K562 (cell line): Measurements from ENCODE around the gene ZNF358. TPM values are rescaled to one million over a fixed set of nuclear protein-coding genes. Genes with fewer than 3 reads are reported as not detected.

Experiments
- L3MBTL2 ChIP-seq: fragments of 450-650 bp; IDR thresholded peaks from 2 replicates; pipeline ENCODE4 v1.6.1; 2016; ENCODE audit warnings: mild to moderate bottlenecking, moderate library complexity
- ZNF75A ChIP-seq: fragments of 450-650 bp; formaldehyde crosslinking; IDR thresholded peaks from 2 replicates; pipeline ENCODE4 v1.4.0; 2020; ENCODE audit warnings: mild to moderate bottlenecking
- polyA plus RNA-seq, 8 experiments: library from polyadenylated mRNA; depleted of rRNA in 4 of 8; stranded (reverse) in 5 of 8; unstranded in 3 of 8; fragments of >200 nt; fragmentation: Nextera tagmentation in 2 of 8; fragmentation: Illumina TruSeq in 1 of 8; extraction: Ambion mirVana in 2 of 8; extraction: Trizol in 1 of 8; gene quantifications; 2 replicates each; pipeline versions ENCODE4 v1.2.1 to v1.2.3, GENCODE V29; 2011 to 2014; ENCODE audit warnings: inconsistent platforms in 1 of 8, missing spikeins in 1 of 8
- total RNA-seq, 7 experiments: library from RNA; depleted of rRNA in 6 of 7; stranded (reverse); fragments of >200 nt in 6 of 7; fragmentation: Illumina TruSeq in 2 of 7; extraction: Trizol in 2 of 7; gene quantifications; 2 replicates each; pipeline versions ENCODE4 v1.2.1 to v1.2.3, GENCODE V29; 2011 to 2021; ENCODE audit warnings: low replicate concordance in 1 of 7
- TF ChIP-seq, protein P1 (sequence below), 2 experiments: fragments of 450-650 bp; formaldehyde crosslinking in 1 of 2; IDR thresholded peaks; 2 replicates each; pipeline versions ENCODE4 v1.4.0 to v1.6.1; 2014 to 2020; ENCODE audit warnings: mild to moderate bottlenecking in 2 of 2, borderline replicate concordance in 1 of 2, low read depth in 1 of 2
- TF ChIP-seq, protein P2 (sequence below), 2 experiments: fragments of 450-650 bp in 1 of 2; sonication (generic) in 1 of 2; formaldehyde crosslinking in 1 of 2; IDR thresholded peaks in 1 of 2; conservative IDR thresholded peaks in 1 of 2; 2 replicates each; pipeline versions ENCODE4 v1.6.1 to v1.8.1; 2016 to 2023; ENCODE audit warnings: mild to moderate bottlenecking in 2 of 2, moderate library complexity in 2 of 2, inconsistent platforms in 1 of 2, missing genetic modification reagents in 1 of 2
- TF ChIP-seq, protein P3 (sequence below): fragments of 250-450 bp; sonication (Bioruptor Pico); IDR thresholded peaks from 2 replicates; pipeline ENCODE4 v1.8.0; 2021; ENCODE audit warnings: moderate library complexity, mild to moderate bottlenecking, inconsistent platforms
- TF ChIP-seq, protein P4 (sequence below): sonication (generic); formaldehyde crosslinking; IDR thresholded peaks from 2 replicates; pipeline ENCODE4 v1.9.0; 2022; ENCODE audit warnings: mild to moderate bottlenecking, missing genetic modification reagents

The ZNF358 gene
- total and polyA plus RNA-seq, 9 of the 15 experiments (the other 6 are each of a cell fraction or from before 2014, with no cell fraction given), result 0.04 to 17.2 (median 4.9) TPM

DNA sequence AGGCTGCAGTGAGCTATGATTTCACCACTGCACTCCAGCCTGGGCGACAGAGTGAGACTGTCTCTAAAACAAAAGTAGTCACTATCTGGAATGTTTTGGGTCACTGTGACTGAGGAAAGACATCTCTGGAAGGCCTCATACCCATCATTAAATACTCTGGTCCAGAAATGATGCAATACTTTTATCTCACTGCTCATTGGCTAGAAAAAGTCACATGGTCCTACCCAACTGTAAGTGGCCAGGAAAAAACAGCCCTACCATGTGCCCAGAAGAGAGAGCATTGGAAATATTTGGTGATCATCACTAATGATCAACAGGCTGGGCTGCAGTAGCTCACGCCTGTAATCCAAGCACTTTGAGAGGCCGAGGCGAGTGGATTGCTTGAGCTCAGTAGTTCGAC is 49.4 kb downstream of the ZNF358 start (continued):
- TF ChIP-seq, protein P1, sequence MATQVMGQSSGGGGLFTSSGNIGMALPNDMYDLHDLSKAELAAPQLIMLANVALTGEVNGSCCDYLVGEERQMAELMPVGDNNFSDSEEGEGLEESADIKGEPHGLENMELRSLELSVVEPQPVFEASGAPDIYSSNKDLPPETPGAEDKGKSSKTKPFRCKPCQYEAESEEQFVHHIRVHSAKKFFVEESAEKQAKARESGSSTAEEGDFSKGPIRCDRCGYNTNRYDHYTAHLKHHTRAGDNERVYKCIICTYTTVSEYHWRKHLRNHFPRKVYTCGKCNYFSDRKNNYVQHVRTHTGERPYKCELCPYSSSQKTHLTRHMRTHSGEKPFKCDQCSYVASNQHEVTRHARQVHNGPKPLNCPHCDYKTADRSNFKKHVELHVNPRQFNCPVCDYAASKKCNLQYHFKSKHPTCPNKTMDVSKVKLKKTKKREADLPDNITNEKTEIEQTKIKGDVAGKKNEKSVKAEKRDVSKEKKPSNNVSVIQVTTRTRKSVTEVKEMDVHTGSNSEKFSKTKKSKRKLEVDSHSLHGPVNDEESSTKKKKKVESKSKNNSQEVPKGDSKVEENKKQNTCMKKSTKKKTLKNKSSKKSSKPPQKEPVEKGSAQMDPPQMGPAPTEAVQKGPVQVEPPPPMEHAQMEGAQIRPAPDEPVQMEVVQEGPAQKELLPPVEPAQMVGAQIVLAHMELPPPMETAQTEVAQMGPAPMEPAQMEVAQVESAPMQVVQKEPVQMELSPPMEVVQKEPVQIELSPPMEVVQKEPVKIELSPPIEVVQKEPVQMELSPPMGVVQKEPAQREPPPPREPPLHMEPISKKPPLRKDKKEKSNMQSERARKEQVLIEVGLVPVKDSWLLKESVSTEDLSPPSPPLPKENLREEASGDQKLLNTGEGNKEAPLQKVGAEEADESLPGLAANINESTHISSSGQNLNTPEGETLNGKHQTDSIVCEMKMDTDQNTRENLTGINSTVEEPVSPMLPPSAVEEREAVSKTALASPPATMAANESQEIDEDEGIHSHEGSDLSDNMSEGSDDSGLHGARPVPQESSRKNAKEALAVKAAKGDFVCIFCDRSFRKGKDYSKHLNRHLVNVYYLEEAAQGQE (IDR thresholded peaks at IDR 0.05; ENCODE audit: borderline replicate concordance), result peak; percentile 22; the same call in 1 of the 2 replicates
- TF ChIP-seq, protein P1 (CRISPR knock-in tag; IDR thresholded peaks at IDR 0.05; ENCODE audit: low read depth), result no peak
- TF ChIP-seq, protein P2, sequence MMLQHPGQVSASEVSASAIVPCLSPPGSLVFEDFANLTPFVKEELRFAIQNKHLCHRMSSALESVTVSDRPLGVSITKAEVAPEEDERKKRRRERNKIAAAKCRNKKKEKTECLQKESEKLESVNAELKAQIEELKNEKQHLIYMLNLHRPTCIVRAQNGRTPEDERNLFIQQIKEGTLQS (IDR thresholded peaks at IDR 0.05), result peak; percentile 95
- TF ChIP-seq, protein P2 (CRISPR knock-in tag; conservative IDR thresholded peaks at IDR 0.05), result peak; percentile 39; the same call in 1 of the 2 replicates
- no peak for TF ChIP-seq ZNF75A (CRISPR knock-in tag)
- TF ChIP-seq, protein P3, sequence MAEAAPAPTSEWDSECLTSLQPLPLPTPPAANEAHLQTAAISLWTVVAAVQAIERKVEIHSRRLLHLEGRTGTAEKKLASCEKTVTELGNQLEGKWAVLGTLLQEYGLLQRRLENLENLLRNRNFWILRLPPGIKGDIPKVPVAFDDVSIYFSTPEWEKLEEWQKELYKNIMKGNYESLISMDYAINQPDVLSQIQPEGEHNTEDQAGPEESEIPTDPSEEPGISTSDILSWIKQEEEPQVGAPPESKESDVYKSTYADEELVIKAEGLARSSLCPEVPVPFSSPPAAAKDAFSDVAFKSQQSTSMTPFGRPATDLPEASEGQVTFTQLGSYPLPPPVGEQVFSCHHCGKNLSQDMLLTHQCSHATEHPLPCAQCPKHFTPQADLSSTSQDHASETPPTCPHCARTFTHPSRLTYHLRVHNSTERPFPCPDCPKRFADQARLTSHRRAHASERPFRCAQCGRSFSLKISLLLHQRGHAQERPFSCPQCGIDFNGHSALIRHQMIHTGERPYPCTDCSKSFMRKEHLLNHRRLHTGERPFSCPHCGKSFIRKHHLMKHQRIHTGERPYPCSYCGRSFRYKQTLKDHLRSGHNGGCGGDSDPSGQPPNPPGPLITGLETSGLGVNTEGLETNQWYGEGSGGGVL (CRISPR knock-in tag), result no peak
- TF ChIP-seq L3MBTL2, result peak; percentile 37
- TF ChIP-seq, protein P4, sequence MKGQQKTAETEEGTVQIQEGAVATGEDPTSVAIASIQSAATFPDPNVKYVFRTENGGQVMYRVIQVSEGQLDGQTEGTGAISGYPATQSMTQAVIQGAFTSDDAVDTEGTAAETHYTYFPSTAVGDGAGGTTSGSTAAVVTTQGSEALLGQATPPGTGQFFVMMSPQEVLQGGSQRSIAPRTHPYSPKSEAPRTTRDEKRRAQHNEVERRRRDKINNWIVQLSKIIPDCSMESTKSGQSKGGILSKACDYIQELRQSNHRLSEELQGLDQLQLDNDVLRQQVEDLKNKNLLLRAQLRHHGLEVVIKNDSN (CRISPR knock-in tag), result peak; percentile 72
